ES-I3 (cell line): Measurements from ENCODE around the gene ZNRD2.

Source experiments
- H3K36me3 ChIP-seq: 2 replicates; pipeline ENCODE4 v1.6.1; 2013; ENCODE audit warnings: mild to moderate bottlenecking, low read length, control low read depth, moderate library complexity; ENCODE audit not compliant: insufficient read depth
- H3K4me1 ChIP-seq: 2 replicates; pipeline ENCODE4 v1.6.1; 2013; ENCODE audit warnings: mild to moderate bottlenecking, control low read depth, low read length; ENCODE audit not compliant: insufficient read depth
- H3K9ac ChIP-seq: 2 replicates; pipeline ENCODE4 v1.6.1; 2013; ENCODE audit warnings: low read depth, mild to moderate bottlenecking, low read length, moderate library complexity
- H3K9me3 ChIP-seq: 2 replicates; pipeline ENCODE4 v1.6.1; 2013; ENCODE audit warnings: mild to moderate bottlenecking, low read length, moderate library complexity; ENCODE audit not compliant: control insufficient read depth, insufficient read depth

The ZNRD2 gene

DNA sequence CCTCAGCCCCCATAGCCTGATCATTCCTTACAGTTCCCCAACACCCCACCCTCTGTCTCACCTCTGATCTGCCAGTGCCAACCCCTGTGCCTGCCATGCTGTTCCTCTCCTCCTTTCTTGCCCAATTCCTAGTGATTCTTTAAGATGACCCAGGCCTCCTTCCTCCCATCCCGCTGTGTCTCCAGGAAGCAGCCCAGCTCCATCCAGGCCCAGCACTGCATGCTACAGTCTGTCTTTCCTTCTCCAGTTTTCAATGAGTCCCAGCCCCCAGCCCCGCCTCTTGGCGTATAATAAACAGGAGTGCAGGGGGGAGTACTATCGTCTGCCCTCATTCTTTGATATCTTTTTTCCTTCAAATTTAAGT, 24.4 kb upstream of the ZNRD2 start:
- Histone ChIP-seq H3K9me3 (no peaks in the 10 kb centered on the region), H3K36me3 (no peaks in the 10 kb centered on the region), H3K4me1 (no peaks in the 10 kb centered on the region; the same call in 1 of the 2 replicates), H3K9ac (peak overlapping the region; percentile 60; the same call in 1 of the 2 replicates)

DNA sequence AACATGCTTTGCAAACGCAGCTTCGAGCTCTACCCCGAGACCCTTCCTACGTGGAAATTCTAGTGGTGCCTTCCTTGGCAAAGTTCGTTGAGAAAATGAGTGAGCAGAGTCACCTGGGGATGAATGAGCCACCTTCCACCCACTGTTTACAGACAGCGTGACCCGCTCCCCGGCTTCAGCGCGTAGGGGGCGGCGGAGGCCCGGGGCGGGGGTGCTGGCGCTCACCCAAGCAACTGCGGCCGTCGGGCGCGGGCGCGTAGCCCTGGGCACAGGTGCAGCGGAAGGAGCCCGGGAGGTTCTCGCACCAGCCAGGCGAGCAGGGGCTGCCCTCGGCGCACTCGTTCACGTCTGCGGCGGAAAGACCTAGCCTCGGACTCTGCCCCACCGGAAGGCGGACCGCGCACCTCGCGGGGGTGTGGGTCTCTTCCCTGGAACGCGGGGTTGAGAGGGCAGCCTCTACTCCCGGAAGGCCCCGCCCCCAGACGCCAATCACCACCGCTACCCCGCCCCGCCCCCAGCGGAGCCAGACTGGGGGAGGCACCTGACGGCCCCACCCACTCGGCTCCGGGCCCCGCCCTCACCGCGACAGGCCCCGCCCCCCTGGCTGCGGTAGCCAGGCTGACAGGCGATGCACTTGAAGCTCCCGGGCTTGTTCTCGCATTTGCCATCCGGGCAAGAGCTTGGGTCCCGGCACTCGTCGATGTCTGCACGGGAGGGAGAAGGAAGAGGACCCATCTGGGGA, 23.9 kb upstream of the ZNRD2 start:
- no peaks in the 10 kb centered on the region for H3K36me3 ChIP-seq
- peak overlapping the region; percentile 60; the same call in 1 of the 2 replicates for H3K9ac ChIP-seq

DNA sequence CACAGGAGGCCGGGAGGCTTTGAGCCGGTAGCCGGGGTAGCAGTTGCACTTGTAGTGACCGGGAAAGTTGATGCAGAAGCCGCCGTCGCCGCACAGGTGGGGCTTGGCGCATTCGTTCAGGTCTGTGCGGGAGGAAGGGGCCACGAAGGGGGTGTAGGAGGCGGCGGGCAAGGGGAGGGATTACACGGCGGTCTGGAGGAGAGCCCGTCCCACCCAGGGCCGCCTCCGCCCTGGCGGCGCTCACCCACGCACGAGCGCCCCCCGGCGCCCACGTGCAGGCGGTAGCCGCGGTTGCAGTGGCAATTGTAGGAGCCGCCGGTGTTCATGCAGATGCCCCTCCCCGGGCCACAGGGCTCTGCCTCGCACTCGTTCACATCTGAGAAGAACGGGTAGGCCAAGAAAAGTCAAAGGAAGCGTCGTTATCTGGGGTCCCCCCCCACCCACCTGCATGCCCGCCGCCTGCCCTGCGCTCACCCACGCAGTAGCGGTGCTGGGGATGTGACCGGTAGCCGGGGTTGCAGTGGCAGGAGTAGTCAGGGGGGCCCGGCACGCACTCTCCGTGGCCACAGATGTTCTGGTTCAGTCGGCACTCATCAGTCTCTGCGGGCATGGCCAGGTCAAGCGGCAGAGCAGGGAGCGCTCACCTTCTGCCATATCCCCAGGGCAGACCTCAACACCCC, 22.7 kb upstream of the ZNRD2 start:
- peaks cover 4% of the 10 kb centered on the region; the same call in 1 of the 2 replicates for H3K4me1 ChIP-seq
- H3K9me3 ChIP-seq = no peaks in the 10 kb centered on the region
- H3K36me3 ChIP-seq = no peaks in the 10 kb centered on the region
- H3K9ac ChIP-seq = peak overlapping the region; percentile 36; the same call in 1 of the 2 replicates

More for the DNA sequence above, 23.9 kb upstream of the ZNRD2 start:
- Histone ChIP-seq H3K9me3 (no peaks in the 10 kb centered on the region), H3K4me1 (no peaks in the 10 kb centered on the region; the same call in 1 of the 2 replicates)

DNA sequence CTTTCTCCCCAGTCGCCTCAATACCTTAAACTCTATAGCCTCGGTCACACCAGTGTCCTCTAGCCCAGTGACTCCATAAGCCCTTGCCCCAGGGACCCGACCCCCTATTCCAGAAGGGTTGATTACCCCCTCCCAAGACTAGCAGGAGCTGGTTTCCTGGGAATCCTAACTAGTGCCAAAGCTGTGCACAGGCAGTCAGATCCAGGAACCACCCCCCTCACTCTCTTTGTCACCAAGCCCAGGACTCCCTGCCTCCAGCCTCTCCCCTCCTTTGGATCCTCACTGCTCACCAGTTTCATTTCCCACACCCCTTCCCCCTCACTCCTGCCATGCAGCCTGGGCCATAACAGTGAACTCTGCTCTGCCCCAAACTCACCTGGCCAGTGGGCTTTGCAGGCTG, 21.9 kb upstream of the ZNRD2 start:
- no peak overlapping the region for H3K9ac ChIP-seq
- no peaks in the 10 kb centered on the region for H3K9me3 ChIP-seq
- no peaks in the 10 kb centered on the region for H3K36me3 ChIP-seq
- H3K4me1 ChIP-seq = peaks cover 8% of the 10 kb centered on the region; the same call in 1 of the 2 replicates

DNA sequence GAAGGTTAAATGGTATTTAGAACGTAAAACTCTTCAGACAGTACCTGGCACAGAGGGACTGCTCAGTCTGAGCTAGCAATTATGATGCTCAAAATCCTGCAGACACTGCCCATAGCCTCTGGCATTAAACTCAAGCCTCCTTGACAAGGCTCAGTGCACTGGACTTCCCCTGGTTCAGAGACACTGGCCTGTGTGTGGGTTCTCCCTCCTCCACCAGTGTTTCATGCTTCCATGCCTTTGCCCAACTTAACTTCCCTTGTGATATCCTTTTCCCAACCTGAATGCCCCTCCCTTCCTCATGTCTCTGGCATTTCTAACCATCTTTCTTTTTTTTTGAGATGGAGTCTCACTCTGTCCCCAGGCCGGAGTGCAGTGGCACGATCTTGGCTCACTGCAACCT, 21.2 kb upstream of the ZNRD2 start:
- no peaks in the 10 kb centered on the region for H3K36me3 ChIP-seq
- H3K9ac ChIP-seq = no peak overlapping the region
- peaks cover 8% of the 10 kb centered on the region; the same call in 1 of the 2 replicates for H3K4me1 ChIP-seq

DNA sequence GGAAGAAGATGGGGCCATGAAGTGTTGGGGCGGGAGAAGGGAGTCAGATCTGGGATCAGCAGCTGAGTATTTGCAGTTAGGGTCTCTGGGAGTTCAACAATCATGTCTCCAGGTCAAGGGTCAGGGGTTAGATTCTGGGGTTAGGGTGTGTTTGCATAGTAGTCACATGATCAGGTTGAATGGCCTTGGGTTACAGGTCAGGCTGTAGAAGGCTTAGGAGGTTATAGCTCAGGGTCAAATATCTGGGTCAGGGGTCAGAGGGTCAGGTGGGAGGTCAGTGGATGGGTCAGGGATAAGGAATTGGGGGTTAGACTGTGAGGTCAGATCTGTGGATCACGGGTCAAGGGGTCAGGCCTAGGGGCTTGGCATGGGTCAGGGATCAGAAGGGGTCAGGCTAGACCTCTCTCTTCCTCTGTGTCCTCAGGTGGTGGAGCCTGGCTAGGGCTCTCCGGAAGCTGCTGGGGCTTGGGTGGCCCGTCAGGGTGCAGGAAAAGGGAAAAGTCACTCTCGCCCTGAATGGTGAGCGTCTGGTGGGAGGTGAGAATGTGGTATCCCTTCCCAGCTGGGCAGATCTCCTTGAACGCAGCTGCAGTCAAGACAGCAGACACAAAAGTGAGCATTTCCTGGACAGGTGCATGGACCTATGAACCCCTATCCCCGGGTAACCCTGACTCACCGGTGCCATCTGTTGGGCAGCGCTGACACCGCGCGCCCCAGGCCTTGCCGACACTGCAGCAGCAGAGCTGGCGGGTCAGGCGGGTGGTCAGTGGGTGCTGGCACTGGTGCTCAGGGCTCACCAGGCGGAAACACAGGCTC, 18.5 kb upstream of the ZNRD2 start:
- Histone ChIP-seq H3K36me3 (no peaks in the 10 kb centered on the region), H3K9me3 (no peaks in the 10 kb centered on the region), H3K9ac (no peak overlapping the region), H3K4me1 (peaks cover 19% of the 10 kb centered on the region; the same call in 1 of the 2 replicates)

More for the DNA sequence above, 21.2 kb upstream of the ZNRD2 start:
- H3K9me3 ChIP-seq = no peaks in the 10 kb centered on the region

DNA sequence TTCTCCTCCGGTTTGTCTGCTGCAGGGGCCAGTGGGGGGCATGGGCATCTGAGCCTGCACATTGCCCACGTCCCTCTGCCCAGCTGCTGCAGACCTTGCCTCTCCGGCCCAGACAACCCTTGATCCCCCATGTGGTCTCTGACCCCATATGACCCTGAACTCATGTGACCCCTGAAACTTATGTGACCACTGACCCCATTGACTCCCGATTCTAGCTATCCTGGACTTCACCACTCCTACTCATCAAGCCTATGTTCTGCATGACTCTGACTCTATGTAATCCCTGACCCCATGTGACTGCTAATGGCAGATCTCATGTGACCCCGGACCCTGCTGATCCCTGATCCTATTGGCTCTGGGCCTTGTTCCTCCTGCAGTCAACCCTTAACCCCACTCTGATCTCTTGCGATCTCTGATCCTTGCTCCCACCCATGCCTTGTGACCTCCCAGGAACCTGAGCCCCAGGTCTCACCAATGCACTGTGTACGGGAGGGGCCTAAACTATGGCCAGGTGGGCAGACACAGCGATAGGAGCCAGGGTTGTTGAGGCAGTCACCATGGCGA, 17.8 kb upstream of the ZNRD2 start:
- Histone ChIP-seq H3K4me1 (peaks cover 25% of the 10 kb centered on the region; the same call in 1 of the 2 replicates), H3K9ac (no peak overlapping the region), H3K9me3 (no peaks in the 10 kb centered on the region), H3K36me3 (no peaks in the 10 kb centered on the region)

DNA sequence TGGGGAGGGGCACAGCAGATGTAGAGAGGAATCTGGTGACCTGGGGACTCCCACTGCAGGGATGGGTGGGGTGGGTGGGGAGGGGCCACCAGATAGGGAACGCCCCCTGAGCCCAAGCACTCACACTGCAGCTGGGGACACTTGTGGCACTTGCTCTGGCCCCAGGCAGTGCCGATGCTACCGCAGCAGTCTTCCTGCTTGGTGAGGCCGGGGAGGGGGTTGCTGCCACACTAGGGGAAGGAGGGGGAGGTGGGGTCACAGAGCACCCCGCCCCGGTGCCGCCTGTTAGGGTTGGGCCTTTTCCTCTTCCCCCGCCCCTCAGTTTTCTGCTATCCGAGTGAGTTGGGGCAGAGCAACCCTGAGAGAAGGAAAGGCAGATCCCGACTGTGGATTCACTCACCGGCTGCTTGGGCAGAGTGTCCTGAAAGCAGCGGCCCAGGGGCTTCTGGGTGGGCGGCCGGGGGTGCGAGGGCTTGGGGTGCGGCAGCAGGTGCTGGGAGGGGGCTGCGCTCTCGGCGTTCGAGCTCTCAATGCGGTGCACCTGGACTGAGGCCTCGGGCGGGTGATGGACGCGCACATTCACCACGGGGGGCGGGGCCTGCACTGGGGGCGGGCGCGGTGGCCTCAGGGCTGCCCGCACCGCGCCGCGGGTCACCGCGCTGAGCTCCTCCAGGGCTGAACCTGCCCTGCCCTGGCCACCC, 16.8 kb upstream of the ZNRD2 start:
- peak overlapping the region; percentile 34 for H3K9ac ChIP-seq
- H3K36me3 ChIP-seq = no peaks in the 10 kb centered on the region
- no peaks in the 10 kb centered on the region for H3K9me3 ChIP-seq
- H3K4me1 ChIP-seq = peaks cover 25% of the 10 kb centered on the region; the same call in 1 of the 2 replicates

DNA sequence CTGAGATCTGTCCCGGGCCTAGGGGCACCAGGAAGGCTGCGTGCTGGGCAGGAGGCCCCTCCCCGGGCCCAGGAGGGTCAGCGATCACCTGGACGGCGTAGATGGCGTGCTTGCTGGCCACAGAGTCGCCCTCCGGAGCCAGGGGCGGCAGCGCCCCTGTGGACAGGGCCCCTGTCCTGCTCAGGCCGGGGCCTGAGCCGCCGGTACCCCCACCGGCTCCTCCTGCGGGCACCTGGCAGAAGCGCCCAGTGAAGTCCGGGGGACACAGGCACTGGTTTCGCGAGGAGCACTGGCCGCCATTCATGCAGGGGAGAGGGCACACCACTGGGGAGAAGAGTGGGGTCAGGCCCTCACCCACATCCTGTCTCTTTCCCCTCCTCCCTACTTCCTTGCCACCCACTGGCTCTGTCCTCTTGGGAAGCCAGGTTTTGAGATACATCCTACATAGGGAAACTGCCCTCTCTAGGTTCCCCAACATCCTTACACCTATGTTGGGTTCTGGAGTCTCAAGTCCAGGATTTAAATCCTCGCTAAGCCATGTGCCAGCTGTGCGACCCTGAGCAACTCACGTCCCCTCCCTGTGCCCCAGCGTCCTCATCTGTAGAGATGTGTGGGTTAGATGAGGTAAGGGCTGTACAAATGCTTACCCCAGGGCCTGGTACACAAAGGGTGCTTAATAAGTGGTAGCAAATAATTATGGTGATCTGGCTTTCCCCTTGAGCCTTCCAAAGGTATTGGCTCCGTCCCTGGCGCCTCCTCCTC, 16.0 kb upstream of the ZNRD2 start:
- Histone ChIP-seq H3K9ac (peak overlapping the region; percentile 34), H3K4me1 (peaks cover 33% of the 10 kb centered on the region; the same call in 1 of the 2 replicates), H3K36me3 (no peaks in the 10 kb centered on the region), H3K9me3 (no peaks in the 10 kb centered on the region)

DNA sequence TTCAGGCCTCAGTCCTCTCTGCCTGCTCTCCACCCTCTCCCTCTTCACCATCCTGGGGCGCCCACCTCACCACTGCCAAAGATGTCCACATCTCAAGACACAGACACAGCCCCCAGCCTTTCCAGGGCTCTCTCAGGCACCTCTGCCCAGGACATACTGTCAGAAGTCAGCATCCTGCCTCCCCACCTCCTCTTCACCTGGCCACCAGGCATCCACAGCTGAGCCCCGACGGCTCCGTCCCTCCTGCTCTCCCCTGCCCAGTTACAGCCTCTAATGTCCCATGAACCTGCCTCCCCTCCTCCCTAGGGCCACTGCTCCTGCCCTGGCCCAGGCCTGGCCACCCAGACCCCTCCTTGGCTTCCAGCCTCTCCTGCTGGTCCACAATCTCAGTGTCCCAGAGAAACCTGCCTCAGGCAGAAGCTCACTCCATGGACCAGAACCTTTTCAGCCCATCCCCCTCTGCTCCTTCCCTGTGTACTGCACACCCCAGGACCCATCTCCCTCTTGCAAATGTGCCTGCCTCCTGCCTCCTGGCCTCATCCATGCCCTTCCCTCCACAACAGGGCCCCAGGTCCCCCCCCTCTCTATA, 15.3 kb upstream of the ZNRD2 start:
- H3K9me3 ChIP-seq = no peaks in the 10 kb centered on the region
- H3K36me3 ChIP-seq = no peaks in the 10 kb centered on the region
- H3K4me1 ChIP-seq = peaks cover 40% of the 10 kb centered on the region
- no peak overlapping the region for H3K9ac ChIP-seq

DNA sequence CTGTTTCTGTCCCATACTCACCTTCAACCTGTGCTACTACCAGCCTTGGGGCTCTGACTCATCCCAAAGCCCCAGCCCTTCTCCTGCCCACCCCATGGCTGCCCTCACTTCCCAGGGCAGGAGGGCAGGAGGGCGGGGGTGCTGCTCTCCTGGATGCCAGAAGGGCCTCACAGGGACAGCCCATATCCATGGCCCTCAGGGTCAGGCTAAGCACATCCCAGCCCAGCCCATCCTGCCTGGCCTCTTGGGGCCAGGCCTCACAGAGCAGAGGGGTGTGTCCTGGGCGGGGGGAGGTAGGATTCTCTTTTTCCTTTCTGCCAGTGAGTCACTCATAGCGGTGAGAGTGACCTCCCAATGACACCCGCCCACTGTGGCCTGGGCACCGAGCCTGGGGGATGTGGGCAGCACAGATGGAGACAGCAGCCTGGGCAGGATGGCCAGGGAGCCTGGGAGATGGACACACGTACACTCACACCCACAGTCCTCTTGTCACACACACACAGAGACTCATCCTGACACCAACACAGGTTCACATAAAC, 14.5 kb upstream of the ZNRD2 start:
- no peaks in the 10 kb centered on the region for H3K9me3 ChIP-seq
- H3K36me3 ChIP-seq = no peaks in the 10 kb centered on the region
- H3K4me1 ChIP-seq = peaks cover 45% of the 10 kb centered on the region
- H3K9ac ChIP-seq = no peak overlapping the region

DNA sequence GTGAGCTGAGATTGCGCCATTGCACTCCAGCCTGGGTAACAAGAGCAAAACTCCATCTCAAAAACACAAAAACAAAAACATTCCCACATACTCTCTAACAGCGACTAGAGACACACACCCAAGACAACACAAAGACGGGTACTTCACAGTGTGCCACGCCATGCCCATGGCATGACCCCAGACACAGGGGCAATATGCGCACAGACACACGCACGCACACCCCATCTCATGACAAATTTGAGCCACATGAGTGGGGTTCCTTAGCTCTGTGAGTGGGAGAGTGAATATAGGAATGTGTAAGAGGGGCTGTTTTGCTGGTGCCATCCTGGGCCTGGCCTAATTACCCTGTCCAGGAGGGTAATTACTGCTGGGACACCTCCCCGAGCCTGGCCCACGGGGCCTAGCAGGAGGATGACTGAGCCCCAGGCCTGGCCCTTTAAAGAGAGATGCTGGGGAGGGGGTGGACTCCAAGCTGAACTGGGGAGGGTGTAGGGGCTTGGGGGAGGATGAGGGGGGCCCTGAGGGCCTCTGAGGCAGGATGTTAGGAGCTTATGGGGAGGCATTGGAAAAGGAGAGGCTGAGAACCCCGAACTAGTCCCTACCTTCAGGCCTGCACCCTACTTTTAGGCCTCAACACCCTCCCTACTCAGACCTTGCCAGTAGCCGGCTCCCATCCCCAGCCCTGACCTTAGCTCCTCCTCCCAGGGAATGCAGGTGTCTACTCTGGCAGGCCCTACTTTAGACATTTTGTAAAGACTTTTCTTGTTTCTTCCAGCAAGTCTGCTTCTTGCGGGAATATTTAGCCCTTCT, 13.6 kb upstream of the ZNRD2 start:
- no peaks in the 10 kb centered on the region for H3K36me3 ChIP-seq
- H3K4me1 ChIP-seq = peaks cover 50% of the 10 kb centered on the region
- H3K9ac ChIP-seq = peak overlapping the region; percentile 34; the same call in 1 of the 2 replicates
- H3K9me3 ChIP-seq = no peaks in the 10 kb centered on the region
